KMS-11 (cell line): Measurements from ENCODE around the gene MAML2.

Experiments used
- H2AFZ ChIP-seq: fragments of 200-600 bp; sonication (generic); 2 replicates; pipeline ENCODE4 v1.6.1; 2016; ENCODE audit warnings: antibody characterized with exemption, mixed run types, low read depth
- H3K27ac ChIP-seq: fragments of 200-600 bp; sonication (generic); 2 replicates; pipeline ENCODE4 v1.6.1; 2016; ENCODE audit warnings: mild to moderate bottlenecking, mixed run types
- H3K27me3 ChIP-seq: fragments of 200-600 bp; sonication (generic); 2 replicates; pipeline ENCODE4 v1.6.1; 2017; ENCODE audit warnings: mild to moderate bottlenecking, low read depth, mixed run types, moderate library complexity; ENCODE audit not compliant: insufficient read depth
- H3K36me3 ChIP-seq: fragments of 200-600 bp; sonication (generic); 2 replicates; pipeline ENCODE4 v1.6.1; 2017; ENCODE audit warnings: mild to moderate bottlenecking, mixed run types; ENCODE audit not compliant: insufficient read depth
- H3K4me1 ChIP-seq: fragments of 200-600 bp; sonication (generic); 2 replicates; pipeline ENCODE4 v1.6.1; 2016; ENCODE audit warnings: mild to moderate bottlenecking, low read depth, mixed run types; ENCODE audit not compliant: poor library complexity, severe bottlenecking
- H3K4me2 ChIP-seq: fragments of 200-600 bp; sonication (generic); 2 replicates; pipeline ENCODE4 v1.7.0; 2016; ENCODE audit warnings: mild to moderate bottlenecking, mixed run types
- H3K4me3 ChIP-seq: fragments of 200-600 bp; sonication (generic); IDR thresholded peaks from 2 replicates; pipeline ENCODE4 v1.6.1; 2017; ENCODE audit warnings: low read depth, low read length, mixed read lengths; ENCODE audit not compliant: insufficient read depth
- H3K79me2 ChIP-seq: fragments of 200-600 bp; sonication (generic); 2 replicates; pipeline ENCODE4 v1.6.1; 2016; ENCODE audit warnings: low read depth, mixed run types; ENCODE audit not compliant: insufficient read depth
- H3K9ac ChIP-seq: fragments of 200-600 bp; sonication (generic); 2 replicates; pipeline ENCODE4 v1.6.1; 2016; ENCODE audit warnings: mild to moderate bottlenecking, mixed run types
- H4K20me1 ChIP-seq: fragments of 200-600 bp; sonication (generic); 2 replicates; pipeline ENCODE4 v1.6.1; 2016; ENCODE audit warnings: mild to moderate bottlenecking, mixed run types; ENCODE audit not compliant: insufficient read depth
- CTCF ChIP-seq: fragments of 200-600 bp; sonication (generic); conservative IDR thresholded peaks from 2 replicates; pipeline ENCODE4 v1.6.1; 2017; ENCODE audit warnings: low read depth, mild to moderate bottlenecking, antibody characterized with exemption, low read length, moderate library complexity, mixed read lengths

MAML2 gene

DNA sequence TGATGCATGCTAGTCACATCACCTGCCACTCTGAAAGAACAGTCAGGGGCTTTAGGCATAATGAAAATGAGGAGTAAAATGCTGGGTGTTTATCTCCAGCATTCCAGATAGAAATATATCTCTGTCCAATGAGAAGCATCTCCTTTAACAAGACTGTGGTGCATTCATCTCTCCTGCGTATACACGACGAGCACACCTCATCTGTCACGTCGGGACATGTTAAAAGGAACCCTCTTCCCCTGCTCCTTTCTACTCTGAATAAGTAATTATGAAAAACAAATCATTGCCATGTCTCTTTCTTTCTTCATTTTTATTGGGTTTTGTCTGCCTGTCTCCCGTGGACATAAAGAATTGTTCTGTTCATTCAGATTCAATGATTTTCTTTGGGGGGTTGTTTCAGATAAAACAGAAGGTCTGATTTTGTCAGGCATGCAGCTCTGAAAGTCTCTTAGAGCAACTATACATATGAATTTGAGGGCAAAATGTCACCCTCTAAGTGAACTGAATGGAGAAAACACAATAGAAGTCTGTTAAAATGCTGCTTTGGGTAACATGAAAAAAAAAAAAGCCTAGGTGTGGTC, 195.0 kb downstream of the MAML2 start:
- no peaks in the 10 kb centered on the region for H3K27me3 ChIP-seq
- no peak overlapping the region for H3K27ac ChIP-seq
- H3K36me3 ChIP-seq, result no peaks in the 10 kb centered on the region
- H3K79me2 ChIP-seq, result no peaks in the 10 kb centered on the region
- no peak overlapping the region for H2AFZ ChIP-seq
- H4K20me1 ChIP-seq, result no peaks in the 10 kb centered on the region
- no peak overlapping the region for H3K4me3 ChIP-seq
- TF ChIP-seq CTCF, result no peak
- H3K4me1 ChIP-seq, result no peaks in the 10 kb centered on the region
- no peak overlapping the region for H3K9ac ChIP-seq
- no peak overlapping the region for H3K4me2 ChIP-seq

DNA sequence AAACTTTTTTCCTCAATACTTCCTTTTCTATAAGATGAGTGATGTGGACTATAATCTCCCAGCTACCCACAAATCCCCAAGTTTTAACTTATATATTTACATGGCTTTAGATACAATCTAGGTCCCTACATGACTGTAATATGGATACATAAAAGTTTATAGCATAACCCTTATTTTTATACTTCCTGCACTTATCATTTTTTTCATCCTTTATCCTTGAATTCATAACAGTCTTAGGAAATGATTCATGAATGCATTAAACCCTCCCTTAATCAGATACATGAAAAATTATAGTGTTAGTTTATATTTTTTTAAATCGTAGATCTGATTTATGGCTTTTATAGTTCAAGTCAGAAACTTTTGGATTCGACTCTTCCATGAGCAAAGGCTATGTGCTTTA, 195.8 kb downstream of the MAML2 start:
- TF ChIP-seq CTCF, result no peak
- H3K9ac ChIP-seq, result no peak overlapping the region
- H2AFZ ChIP-seq, result no peak overlapping the region
- H3K27me3 ChIP-seq, result no peaks in the 10 kb centered on the region
- H3K4me3 ChIP-seq, result no peak overlapping the region
- no peak overlapping the region for H3K4me2 ChIP-seq
- H3K79me2 ChIP-seq, result no peaks in the 10 kb centered on the region
- H3K36me3 ChIP-seq, result no peaks in the 10 kb centered on the region
- no peaks in the 10 kb centered on the region for H3K4me1 ChIP-seq
- no peak overlapping the region for H3K27ac ChIP-seq
- no peaks in the 10 kb centered on the region for H4K20me1 ChIP-seq

DNA sequence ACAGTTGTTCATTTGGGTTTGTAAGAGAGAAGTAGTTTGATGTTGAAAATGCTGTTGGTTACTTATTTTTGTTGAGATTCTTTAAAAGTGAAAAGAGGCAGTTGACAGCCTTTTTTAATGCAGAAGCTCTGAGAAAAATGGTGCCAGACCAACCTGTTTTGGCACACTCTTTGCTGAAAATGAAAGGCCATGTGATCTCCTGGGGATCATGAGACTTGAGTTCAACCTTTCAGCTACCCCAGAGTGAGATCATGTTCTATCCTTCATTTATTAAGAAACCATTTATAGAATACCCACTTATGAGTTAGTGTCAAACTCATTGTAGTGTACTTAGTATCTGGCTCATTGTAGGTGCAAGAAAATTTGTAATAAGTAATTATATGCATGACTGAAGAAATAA, 196.2 kb downstream of the MAML2 start:
- no peaks in the 10 kb centered on the region for H3K27me3 ChIP-seq
- H3K27ac ChIP-seq, result no peak overlapping the region
- no peak overlapping the region for H3K4me2 ChIP-seq
- TF ChIP-seq CTCF, result no peak
- H2AFZ ChIP-seq, result no peak overlapping the region
- no peaks in the 10 kb centered on the region for H3K79me2 ChIP-seq
- H3K36me3 ChIP-seq, result no peaks in the 10 kb centered on the region
- no peaks in the 10 kb centered on the region for H3K4me1 ChIP-seq
- no peak overlapping the region for H3K9ac ChIP-seq
- H3K4me3 ChIP-seq, result no peak overlapping the region
- no peaks in the 10 kb centered on the region for H4K20me1 ChIP-seq

DNA sequence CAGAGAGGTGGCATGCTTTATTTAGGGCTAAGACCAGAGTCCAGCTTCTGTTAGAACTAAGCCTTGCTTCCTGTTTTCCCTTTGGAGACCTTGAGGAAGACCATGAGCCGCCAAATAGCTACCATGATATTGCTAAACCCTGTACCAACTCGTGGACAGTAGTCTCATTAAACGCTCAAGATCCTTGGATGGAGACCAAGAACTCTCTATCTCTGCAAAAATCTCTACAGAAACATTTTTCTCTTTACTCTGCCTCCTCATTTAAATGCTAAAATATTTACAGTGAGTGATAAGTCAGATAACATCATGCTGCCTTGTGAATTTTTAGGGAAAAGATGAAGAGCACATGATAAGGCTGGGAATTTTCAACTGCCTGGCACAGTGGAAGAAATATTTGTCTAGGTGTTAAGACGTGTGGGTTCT, 197.8 kb downstream of the MAML2 start:
- no peak overlapping the region for H3K27ac ChIP-seq
- no peak overlapping the region for H3K9ac ChIP-seq
- H2AFZ ChIP-seq, result no peak overlapping the region
- H3K27me3 ChIP-seq, result no peaks in the 10 kb centered on the region
- no peaks in the 10 kb centered on the region for H4K20me1 ChIP-seq
- no peak overlapping the region for H3K4me2 ChIP-seq
- TF ChIP-seq CTCF, result no peak
- H3K4me3 ChIP-seq, result no peak overlapping the region
- H3K4me1 ChIP-seq, result no peaks in the 10 kb centered on the region
- no peaks in the 10 kb centered on the region for H3K79me2 ChIP-seq
- no peaks in the 10 kb centered on the region for H3K36me3 ChIP-seq
